ENCODE measurements around the gene PCDH17. TPM values are rescaled to one million over a fixed set of nuclear protein-coding genes. Genes with fewer than 3 reads are reported as not detected.

Gene PCDH17
- total RNA-seq, 1 experiment from 2014 or later = 0.85 TPM

DNA sequence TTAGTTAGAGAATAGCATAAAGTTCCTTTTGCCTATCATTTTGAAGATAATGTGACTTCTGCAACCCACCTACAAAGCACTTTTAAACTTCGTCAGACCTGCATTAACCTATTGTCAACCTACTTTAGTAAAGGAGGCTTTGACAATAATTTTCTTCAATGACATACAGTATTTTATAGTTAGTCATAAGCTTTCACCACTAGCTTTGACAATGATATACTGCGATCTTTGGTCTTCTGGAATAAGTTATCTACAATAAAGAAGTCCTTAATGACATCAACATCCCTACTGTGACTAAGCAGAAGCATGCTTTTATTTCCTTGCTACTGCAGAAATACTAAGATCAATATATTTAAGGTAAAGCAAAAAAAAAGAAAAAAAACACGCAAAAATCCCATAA lies 9.5 kb downstream of the PCDH17 start:
- ATAC-seq (no peak), DNase-seq (ENCODE audit: low spot score) (no peak)
- POLR2A ChIA-PET = no interaction called here
- no peaks in the 10 kb centered on the region for H3K4me1 Mint-ChIP-seq
- no peak for TF ChIP-seq TP53 (CRISPR knock-in tag; IDR thresholded peaks at IDR 0.05)
- TF ChIP-seq FOXJ3 (CRISPR knock-in tag; IDR thresholded peaks at IDR 0.05; ENCODE audit: borderline replicate concordance) = no peak
- TF ChIP-seq ARID4B (CRISPR knock-in tag; IDR thresholded peaks at IDR 0.05; ENCODE audit: borderline replicate concordance) = no peak
- no peak for TF ChIP-seq OVOL2 (CRISPR knock-in tag; IDR thresholded peaks at IDR 0.05; ENCODE audit: borderline replicate concordance)
- no peak for TF ChIP-seq USF1 (CRISPR knock-in tag; IDR thresholded peaks at IDR 0.05)
- TF ChIP-seq JAZF1 (CRISPR knock-in tag; IDR thresholded peaks at IDR 0.05) = no peak
- H3K9me3 Mint-ChIP-seq = no peaks in the 10 kb centered on the region
- H3K27me3 Mint-ChIP-seq (ENCODE audit: low read depth) = peaks cover 15% of the 10 kb centered on the region
- no peak overlapping the region for H3K27ac Mint-ChIP-seq
- CTCF ChIA-PET = no interaction called here
- no peak overlapping the region for H3K4me3 Mint-ChIP-seq
- no peaks in the 10 kb centered on the region for H3K36me3 Mint-ChIP-seq

DNA sequence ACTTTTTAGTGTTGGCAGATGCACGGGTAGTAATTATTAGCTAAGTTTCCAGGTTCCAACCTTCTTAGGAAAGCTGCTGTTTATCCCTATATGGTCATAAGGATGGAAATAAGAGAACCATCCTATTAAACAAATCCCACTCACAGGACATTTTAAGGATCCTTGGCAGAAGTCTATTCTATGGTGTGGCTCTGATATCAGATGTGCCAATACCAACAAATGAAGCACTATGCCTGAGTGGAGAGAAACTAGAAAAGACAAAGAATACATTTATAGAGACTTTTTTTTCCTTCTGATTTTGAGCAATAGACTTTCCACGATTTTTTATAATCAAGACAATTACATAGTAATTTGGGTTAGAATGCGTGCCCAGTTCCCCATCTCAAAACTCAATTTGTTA lies 12.6 kb downstream of the PCDH17 start:
- ChIA-PET POLR2A (no interaction called here), CTCF (interaction anchor here (1.0 kb wide), 1 partner anchor 11 kb away, joined by 4 read pairs; no protein-coding TSS in a partner anchor)
- Mint-ChIP-seq H3K4me1 (no peaks in the 10 kb centered on the region), H3K36me3 (no peaks in the 10 kb centered on the region), H3K27ac (no peak overlapping the region), H3K4me3 (no peak overlapping the region), H3K27me3 (ENCODE audit: low read depth) (no peaks in the 10 kb centered on the region), H3K9me3 (no peaks in the 10 kb centered on the region)
- no peak for ATAC-seq
- no peak for TF ChIP-seq ZNF121 (CRISPR knock-in tag; IDR thresholded peaks at IDR 0.05)
- TF ChIP-seq ZNF263 (CRISPR knock-in tag; IDR thresholded peaks at IDR 0.05; ENCODE audit: low read depth) = no peak
- TF ChIP-seq ETV6 (CRISPR knock-in tag; IDR thresholded peaks at IDR 0.05) = no peak
- no peak for TF ChIP-seq TEAD4 (CRISPR knock-in tag; IDR thresholded peaks at IDR 0.05)
- no peak for TF ChIP-seq MYBL2 (CRISPR knock-in tag; IDR thresholded peaks at IDR 0.05)
- no peak for DNase-seq (ENCODE audit: low spot score)

GRCh38 chr13:57653229-57653989 lies 21.9 kb downstream of the PCDH17 start:
- Mint-ChIP-seq H3K4me3 (no peak overlapping the region), H3K27me3 (ENCODE audit: low read depth) (no peaks in the 10 kb centered on the region), H3K4me1 (peaks cover 8% of the 10 kb centered on the region), H3K27ac (no peak overlapping the region), H3K36me3 (no peaks in the 10 kb centered on the region), H3K9me3 (no peaks in the 10 kb centered on the region)
- ChIA-PET CTCF (interaction anchor here (1.2 to 2.0 kb wide), 2 partner anchors 20 to 29 kb away, joined by 3 to 10 read pairs; no protein-coding TSS in a partner anchor), POLR2A (no interaction called here)
- DNase-seq (ENCODE audit: low spot score) (no peak), ATAC-seq (no peak)
- no peak for TF ChIP-seq ZNF281 (CRISPR knock-in tag; IDR thresholded peaks at IDR 0.05)
- no peak for TF ChIP-seq USF1 (CRISPR knock-in tag; IDR thresholded peaks at IDR 0.05)
- no peak for TF ChIP-seq MXD4 (CRISPR knock-in tag; IDR thresholded peaks at IDR 0.05; ENCODE audit: borderline replicate concordance)
- no peak for TF ChIP-seq OVOL2 (CRISPR knock-in tag; IDR thresholded peaks at IDR 0.05; ENCODE audit: borderline replicate concordance)
- no peak for TF ChIP-seq RELA (CRISPR knock-in tag; IDR thresholded peaks at IDR 0.05; ENCODE audit: borderline replicate concordance)
- TF ChIP-seq EMX1 (CRISPR knock-in tag; IDR thresholded peaks at IDR 0.05) = no peak
- TF ChIP-seq IRF2 (CRISPR knock-in tag; IDR thresholded peaks at IDR 0.05; ENCODE audit: borderline replicate concordance, low read depth) = no peak
- TF ChIP-seq, protein P1, sequence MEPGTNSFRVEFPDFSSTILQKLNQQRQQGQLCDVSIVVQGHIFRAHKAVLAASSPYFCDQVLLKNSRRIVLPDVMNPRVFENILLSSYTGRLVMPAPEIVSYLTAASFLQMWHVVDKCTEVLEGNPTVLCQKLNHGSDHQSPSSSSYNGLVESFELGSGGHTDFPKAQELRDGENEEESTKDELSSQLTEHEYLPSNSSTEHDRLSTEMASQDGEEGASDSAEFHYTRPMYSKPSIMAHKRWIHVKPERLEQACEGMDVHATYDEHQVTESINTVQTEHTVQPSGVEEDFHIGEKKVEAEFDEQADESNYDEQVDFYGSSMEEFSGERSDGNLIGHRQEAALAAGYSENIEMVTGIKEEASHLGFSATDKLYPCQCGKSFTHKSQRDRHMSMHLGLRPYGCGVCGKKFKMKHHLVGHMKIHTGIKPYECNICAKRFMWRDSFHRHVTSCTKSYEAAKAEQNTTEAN (CRISPR knock-in tag; IDR thresholded peaks at IDR 0.05) = no peak
- no peak for TF ChIP-seq ZMAT4 (CRISPR knock-in tag; IDR thresholded peaks at IDR 0.05)
- TF ChIP-seq, protein P2, sequence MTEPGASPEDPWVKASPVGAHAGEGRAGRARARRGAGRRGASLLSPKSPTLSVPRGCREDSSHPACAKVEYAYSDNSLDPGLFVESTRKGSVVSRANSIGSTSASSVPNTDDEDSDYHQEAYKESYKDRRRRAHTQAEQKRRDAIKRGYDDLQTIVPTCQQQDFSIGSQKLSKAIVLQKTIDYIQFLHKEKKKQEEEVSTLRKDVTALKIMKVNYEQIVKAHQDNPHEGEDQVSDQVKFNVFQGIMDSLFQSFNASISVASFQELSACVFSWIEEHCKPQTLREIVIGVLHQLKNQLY (CRISPR knock-in tag; IDR thresholded peaks at IDR 0.05) = no peak
- TF ChIP-seq SMAD3 (CRISPR knock-in tag; IDR thresholded peaks at IDR 0.05; ENCODE audit: borderline replicate concordance) = no peak

Measured in WTC11 (cell line).